Type B pancreatic cell (in vitro differentiated cells): ENCODE measurements around the gene CD300LD. TPM values are rescaled to one million over a fixed set of nuclear protein-coding genes. Genes with fewer than 3 reads are reported as not detected.
"Not testable (repeated sequence)": the region's sequence is repeated elsewhere in the genome, so short reads cannot be mapped to it uniquely, and the experiment has no call there.

Source experiments
- DNase-seq: peaks from one replicate; pipeline ENCODE4 v3.0.0; 2021; ENCODE audit warnings: mixed read lengths; ENCODE audit not compliant: unreplicated experiment; ENCODE audit errors: extremely low spot score
- H3K27ac Mint-ChIP-seq: 2 replicates; pipeline ENCODE4 v1.8.0; 2021; ENCODE audit warnings: mild to moderate bottlenecking, mixed read lengths
- H3K27me3 Mint-ChIP-seq: 2 replicates; pipeline ENCODE4 v1.8.0; 2021; ENCODE audit warnings: mixed read lengths
- H3K36me3 Mint-ChIP-seq: 2 replicates; pipeline ENCODE4 v1.8.0; 2021; ENCODE audit warnings: mixed read lengths
- H3K4me1 Mint-ChIP-seq: one replicate; pipeline ENCODE4 v1.8.0; 2021; ENCODE audit warnings: mixed read lengths; ENCODE audit not compliant: unreplicated experiment
- H3K4me3 Mint-ChIP-seq: 2 replicates; pipeline ENCODE4 v1.8.0; 2021; ENCODE audit warnings: mild to moderate bottlenecking, mixed read lengths
- H3K9me3 Mint-ChIP-seq: 2 replicates; pipeline ENCODE4 v1.8.0; 2021; ENCODE audit warnings: mixed read lengths
- total RNA-seq: library from RNA; stranded (reverse); gene quantifications from 2 replicates; pipeline ENCODE4 v1.2.1, GENCODE V29; 2021; ENCODE audit warnings: low replicate concordance
- TF ChIP-seq, protein P1 (sequence below): fragments of 200-600 bp; sonication (generic); conservative IDR thresholded peaks from 2 replicates; pipeline ENCODE4 v1.5.0; 2021; ENCODE audit warnings: antibody characterized with exemption, mild to moderate bottlenecking

The CD300LD gene
- total RNA-seq, 1 donor from 2014 or later = not detected

GRCh38 chr17:74574489-74575142 lies 17.5 kb downstream of the CD300LD start:
- TF ChIP-seq, protein P1, sequence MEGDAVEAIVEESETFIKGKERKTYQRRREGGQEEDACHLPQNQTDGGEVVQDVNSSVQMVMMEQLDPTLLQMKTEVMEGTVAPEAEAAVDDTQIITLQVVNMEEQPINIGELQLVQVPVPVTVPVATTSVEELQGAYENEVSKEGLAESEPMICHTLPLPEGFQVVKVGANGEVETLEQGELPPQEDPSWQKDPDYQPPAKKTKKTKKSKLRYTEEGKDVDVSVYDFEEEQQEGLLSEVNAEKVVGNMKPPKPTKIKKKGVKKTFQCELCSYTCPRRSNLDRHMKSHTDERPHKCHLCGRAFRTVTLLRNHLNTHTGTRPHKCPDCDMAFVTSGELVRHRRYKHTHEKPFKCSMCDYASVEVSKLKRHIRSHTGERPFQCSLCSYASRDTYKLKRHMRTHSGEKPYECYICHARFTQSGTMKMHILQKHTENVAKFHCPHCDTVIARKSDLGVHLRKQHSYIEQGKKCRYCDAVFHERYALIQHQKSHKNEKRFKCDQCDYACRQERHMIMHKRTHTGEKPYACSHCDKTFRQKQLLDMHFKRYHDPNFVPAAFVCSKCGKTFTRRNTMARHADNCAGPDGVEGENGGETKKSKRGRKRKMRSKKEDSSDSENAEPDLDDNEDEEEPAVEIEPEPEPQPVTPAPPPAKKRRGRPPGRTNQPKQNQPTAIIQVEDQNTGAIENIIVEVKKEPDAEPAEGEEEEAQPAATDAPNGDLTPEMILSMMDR = no peak
- Mint-ChIP-seq H3K4me3 (no peak overlapping the region), H3K27me3 (peaks cover 50% of the 10 kb centered on the region), H3K9me3 (no peaks in the 10 kb centered on the region), H3K36me3 (no peaks in the 10 kb centered on the region), H3K27ac (no peak overlapping the region), H3K4me1 (no peaks in the 10 kb centered on the region)
- DNase-seq = no peak

DNA sequence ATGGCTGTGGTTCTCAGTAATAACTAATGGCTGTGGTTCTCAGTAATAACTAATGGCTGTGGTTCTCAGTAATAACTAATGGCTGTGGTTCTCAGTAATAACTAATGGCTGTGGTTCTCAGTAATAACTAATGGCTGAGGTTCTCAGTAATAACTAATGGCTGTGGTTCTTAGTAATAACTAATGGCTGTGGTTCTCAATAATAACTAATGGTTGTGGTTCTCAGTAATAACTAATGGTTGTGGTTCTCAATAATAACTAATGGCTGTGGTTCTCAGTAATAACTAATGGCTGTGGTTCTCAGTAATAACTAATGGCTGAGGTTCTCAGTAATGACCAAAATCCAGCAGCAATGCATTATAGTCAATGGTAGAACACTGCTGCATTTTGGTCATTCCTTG lies 18.4 kb downstream of the CD300LD start:
- H3K4me1 Mint-ChIP-seq, DNase-seq, H3K36me3 Mint-ChIP-seq, H3K4me3 Mint-ChIP-seq, H3K9me3 Mint-ChIP-seq, H3K27ac Mint-ChIP-seq: not testable (repeated sequence)
- H3K27me3 Mint-ChIP-seq = peaks cover 53% of the 10 kb centered on the region

- no peaks in the 10 kb centered on the region for H3K36me3 Mint-ChIP-seq
- peaks cover 58% of the 10 kb centered on the region for H3K27me3 Mint-ChIP-seq
- no peak overlapping the region for H3K27ac Mint-ChIP-seq
- no peaks in the 10 kb centered on the region for H3K4me1 Mint-ChIP-seq
- H3K9me3 Mint-ChIP-seq = no peaks in the 10 kb centered on the region
- no peak for DNase-seq
- TF ChIP-seq, protein P1 = no peak
- no peak overlapping the region for H3K4me3 Mint-ChIP-seq
These were observed 18.9 kb downstream of the CD300LD start for GRCh38 chr17:74573169-74573568.

GRCh38 chr17:74571621-74572270 lies 20.3 kb downstream of the CD300LD start:
- H3K4me3 Mint-ChIP-seq = no peak overlapping the region
- peaks cover 65% of the 10 kb centered on the region for H3K27me3 Mint-ChIP-seq
- TF ChIP-seq, protein P1 = no peak
- H3K27ac Mint-ChIP-seq = no peak overlapping the region
- no peak for DNase-seq
- no peaks in the 10 kb centered on the region for H3K9me3 Mint-ChIP-seq
- no peaks in the 10 kb centered on the region for H3K4me1 Mint-ChIP-seq
- H3K36me3 Mint-ChIP-seq = no peaks in the 10 kb centered on the region

- Mint-ChIP-seq H3K9me3 (no peaks in the 10 kb centered on the region), H3K27ac (no peak overlapping the region), H3K27me3 (peaks cover 61% of the 10 kb centered on the region), H3K4me1 (no peaks in the 10 kb centered on the region), H3K36me3 (no peaks in the 10 kb centered on the region), H3K4me3 (no peak overlapping the region)
- no peak for DNase-seq
- TF ChIP-seq, protein P1 = no peak
These were observed 22.8 kb downstream of the CD300LD start for GRCh38 chr17:74569020-74570003.
